ENCODE data around the gene CNTNAP2. TPM values are rescaled to one million over a fixed set of nuclear protein-coding genes. Genes with fewer than 3 reads are reported as not detected.

The CNTNAP2 gene
- total RNA-seq, 1 experiment from 2014 or later: 42.5 TPM

GRCh38 chr7:147235645-147236382 lies 1119.2 kb downstream of the CNTNAP2 start:
- H3K27ac Mint-ChIP-seq (ENCODE audit: unreplicated experiment): no peak overlapping the region
- H3K4me1 Mint-ChIP-seq (ENCODE audit: low read depth, unreplicated experiment): no peaks in the 10 kb centered on the region
- Histone ChIP-seq H3K9me3 (no peaks in the 10 kb centered on the region), H3K4me3 (ENCODE audit: low read depth, low read length) (no peak overlapping the region), H3K4me1 (no peaks in the 10 kb centered on the region), H3K36me3 (ENCODE audit: control insufficient read depth, insufficient read depth, low read length) (no peaks in the 10 kb centered on the region), H3K27me3 (replicated peaks; ENCODE audit: control insufficient read depth, insufficient read depth, low read length) (no peaks in the 10 kb centered on the region)
- DNase-seq: no peak
- ChIA-PET CTCF (no interaction called here), POLR2A (no interaction called here)
- no peak overlapping the region for H3K4me3 Mint-ChIP-seq (ENCODE audit: unreplicated experiment)
- BruUV-seq (replicated peaks): no TSS peak
- peaks cover 4% of the 10 kb centered on the region for H3K9me3 Mint-ChIP-seq (ENCODE audit: unreplicated experiment)
- intact Hi-C loops (cut with micrococcal nuclease; ENCODE audit: unreplicated experiment): no loop called here
- peaks cover under 1% of the 10 kb centered on the region for H3K27me3 Mint-ChIP-seq (ENCODE audit: insufficient read depth, unreplicated experiment)
- no peaks in the 10 kb centered on the region for H3K36me3 Mint-ChIP-seq (ENCODE audit: insufficient read depth, unreplicated experiment)
- TF ChIP-seq, protein P1, sequence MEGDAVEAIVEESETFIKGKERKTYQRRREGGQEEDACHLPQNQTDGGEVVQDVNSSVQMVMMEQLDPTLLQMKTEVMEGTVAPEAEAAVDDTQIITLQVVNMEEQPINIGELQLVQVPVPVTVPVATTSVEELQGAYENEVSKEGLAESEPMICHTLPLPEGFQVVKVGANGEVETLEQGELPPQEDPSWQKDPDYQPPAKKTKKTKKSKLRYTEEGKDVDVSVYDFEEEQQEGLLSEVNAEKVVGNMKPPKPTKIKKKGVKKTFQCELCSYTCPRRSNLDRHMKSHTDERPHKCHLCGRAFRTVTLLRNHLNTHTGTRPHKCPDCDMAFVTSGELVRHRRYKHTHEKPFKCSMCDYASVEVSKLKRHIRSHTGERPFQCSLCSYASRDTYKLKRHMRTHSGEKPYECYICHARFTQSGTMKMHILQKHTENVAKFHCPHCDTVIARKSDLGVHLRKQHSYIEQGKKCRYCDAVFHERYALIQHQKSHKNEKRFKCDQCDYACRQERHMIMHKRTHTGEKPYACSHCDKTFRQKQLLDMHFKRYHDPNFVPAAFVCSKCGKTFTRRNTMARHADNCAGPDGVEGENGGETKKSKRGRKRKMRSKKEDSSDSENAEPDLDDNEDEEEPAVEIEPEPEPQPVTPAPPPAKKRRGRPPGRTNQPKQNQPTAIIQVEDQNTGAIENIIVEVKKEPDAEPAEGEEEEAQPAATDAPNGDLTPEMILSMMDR (IDR thresholded peaks at IDR 0.05; ENCODE audit: insufficient read depth in 1 of 2, low read depth in 1 of 2, low read length in 1 of 2, severe bottlenecking in 1 of 2, unreplicated experiment in 1 of 2): no peak

DNA sequence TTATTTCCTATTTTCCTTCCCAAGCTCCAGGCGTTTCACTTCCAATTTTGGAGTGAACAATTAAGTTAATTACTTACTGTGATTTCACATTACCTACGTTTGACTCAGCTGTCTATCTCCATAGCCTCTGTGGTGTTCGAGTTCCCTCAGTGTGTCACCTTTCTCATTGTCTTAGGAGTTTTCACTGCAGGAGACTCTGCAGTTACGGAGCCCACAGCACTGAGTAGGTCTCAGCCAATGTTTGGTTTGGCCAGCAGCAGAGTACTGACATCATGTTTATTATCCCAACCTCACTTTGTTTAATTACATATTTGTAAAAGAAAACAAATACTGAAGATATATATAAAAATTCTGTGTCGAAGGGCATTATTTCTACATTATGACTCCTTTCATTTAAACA lies 1123.9 kb downstream of the CNTNAP2 start:
- Histone ChIP-seq H3K4me1 (no peaks in the 10 kb centered on the region), H3K9me3 (no peaks in the 10 kb centered on the region), H3K36me3 (ENCODE audit: control insufficient read depth, insufficient read depth, low read length) (no peaks in the 10 kb centered on the region), H3K4me3 (ENCODE audit: low read depth, low read length) (no peak overlapping the region), H3K27me3 (replicated peaks; ENCODE audit: control insufficient read depth, insufficient read depth, low read length) (no peaks in the 10 kb centered on the region)
- Mint-ChIP-seq H3K27me3 (ENCODE audit: insufficient read depth, unreplicated experiment) (no peaks in the 10 kb centered on the region), H3K4me3 (ENCODE audit: unreplicated experiment) (no peak overlapping the region), H3K4me1 (ENCODE audit: low read depth, unreplicated experiment) (no peaks in the 10 kb centered on the region), H3K9me3 (ENCODE audit: unreplicated experiment) (no peaks in the 10 kb centered on the region), H3K27ac (ENCODE audit: unreplicated experiment) (no peak overlapping the region), H3K36me3 (ENCODE audit: insufficient read depth, unreplicated experiment) (no peaks in the 10 kb centered on the region)
- no peak for DNase-seq
- POLR2A ChIA-PET: no interaction called here
- intact Hi-C loops (cut with micrococcal nuclease; ENCODE audit: unreplicated experiment): loop anchor here (10.0 kb wide), 1 partner anchor 384 kb away; no protein-coding TSS in a partner anchor
- TF ChIP-seq, protein P1 (IDR thresholded peaks at IDR 0.05; ENCODE audit: insufficient read depth in 1 of 2, low read depth in 1 of 2, low read length in 1 of 2, severe bottlenecking in 1 of 2, unreplicated experiment in 1 of 2): no peak
- no TSS peak for BruUV-seq (replicated peaks)
- CTCF ChIA-PET: interaction anchor here (0.8 kb wide), 1 partner anchor 21 kb away, joined by 3 read pairs; no protein-coding TSS in a partner anchor

DNA sequence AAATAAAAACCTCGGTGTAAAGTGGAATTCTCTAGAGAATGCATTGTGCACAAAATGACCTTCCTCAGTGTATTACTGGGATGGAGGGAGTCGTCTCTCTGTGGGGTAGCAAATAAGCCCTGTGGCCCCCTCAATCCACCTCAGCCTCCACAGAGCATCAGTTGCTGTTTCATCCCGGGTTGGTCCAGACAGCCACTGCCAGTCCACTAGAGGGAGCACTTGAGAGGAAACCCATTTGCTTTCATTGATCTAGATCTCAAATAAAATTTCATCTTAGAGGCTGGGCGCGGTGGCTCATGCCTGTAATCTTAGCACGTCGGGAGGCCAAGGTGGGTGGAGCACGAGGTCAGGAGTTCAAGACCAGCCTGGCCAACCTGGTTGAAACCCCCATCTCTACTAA lies 1128.7 kb downstream of the CNTNAP2 start:
- Mint-ChIP-seq H3K4me1 (ENCODE audit: low read depth, unreplicated experiment) (no peaks in the 10 kb centered on the region), H3K9me3 (ENCODE audit: unreplicated experiment) (no peaks in the 10 kb centered on the region), H3K36me3 (ENCODE audit: insufficient read depth, unreplicated experiment) (no peaks in the 10 kb centered on the region), H3K27ac (ENCODE audit: unreplicated experiment) (no peak overlapping the region), H3K27me3 (ENCODE audit: insufficient read depth, unreplicated experiment) (no peaks in the 10 kb centered on the region), H3K4me3 (ENCODE audit: unreplicated experiment) (no peak overlapping the region)
- ChIA-PET POLR2A (no interaction called here), CTCF (no interaction called here)
- Histone ChIP-seq H3K4me3 (ENCODE audit: low read depth, low read length) (no peak overlapping the region), H3K27me3 (replicated peaks; ENCODE audit: control insufficient read depth, insufficient read depth, low read length) (no peaks in the 10 kb centered on the region), H3K36me3 (ENCODE audit: control insufficient read depth, insufficient read depth, low read length) (no peaks in the 10 kb centered on the region), H3K4me1 (no peaks in the 10 kb centered on the region), H3K9me3 (no peaks in the 10 kb centered on the region)
- intact Hi-C loops (cut with micrococcal nuclease; ENCODE audit: unreplicated experiment): loop anchor here (1.0 to 10.0 kb wide), 4 partner anchors 187 to 839 kb away; no protein-coding TSS in a partner anchor
- TF ChIP-seq, protein P1 (IDR thresholded peaks at IDR 0.05; ENCODE audit: insufficient read depth in 1 of 2, low read depth in 1 of 2, low read length in 1 of 2, severe bottlenecking in 1 of 2, unreplicated experiment in 1 of 2): peak; percentile 77 to 94
- no TSS peak for BruUV-seq (replicated peaks)
- DNase-seq: peak; percentile 53 to 72

All from Caco-2 (cell line).